ENCODE measurements around the gene SLC16A14.

SLC16A14 gene

DNA sequence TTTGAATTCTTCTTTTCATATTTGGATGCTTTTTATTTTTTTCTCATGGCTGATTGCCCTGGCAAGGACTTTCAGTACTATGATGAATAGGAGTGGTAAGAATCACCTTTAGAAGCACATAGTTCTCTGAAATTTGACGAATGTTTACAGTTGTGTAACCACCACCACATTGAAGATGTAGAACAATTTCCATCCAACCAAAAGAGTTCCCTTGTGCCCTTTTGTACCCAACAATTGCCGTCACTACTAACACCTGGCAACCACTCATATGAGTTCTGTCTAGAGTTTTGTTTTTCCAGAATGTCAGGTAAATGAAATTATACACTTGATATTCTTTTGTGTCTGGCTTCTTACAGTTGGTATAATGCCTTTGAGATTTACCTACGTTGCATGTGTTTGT, 28.7 kb upstream of the SLC16A14 start:
- Histone ChIP-seq H3K27ac (ENCODE audit: low read depth, low read length) (no peak overlapping the region), H4K20me1 (ENCODE audit: low read depth, low read length) (no peaks in the 10 kb centered on the region), H3K36me3 (ENCODE audit: low read length) (no peaks in the 10 kb centered on the region), H3K4me2 (ENCODE audit: low read depth, low read length, poor library complexity, severe bottlenecking) (no peak overlapping the region), H2AFZ (ENCODE audit: low read depth, low read length, severe bottlenecking) (no peak overlapping the region), H3K9me2 (replicated peaks; ENCODE audit: insufficient read depth, low read length) (no peaks in the 10 kb centered on the region), H3F3A (ENCODE audit: insufficient read depth) (no peaks in the 10 kb centered on the region), H3K79me2 (ENCODE audit: insufficient read depth, low read length) (no peaks in the 10 kb centered on the region), H3K9ac (ENCODE audit: low read length) (no peak overlapping the region), H3K4me3 (ENCODE audit: insufficient read depth, low read length, poor library complexity, severe bottlenecking) (no peak overlapping the region), H3K27me3 (ENCODE audit: low read length) (no peaks in the 10 kb centered on the region), H3K9me3 (ENCODE audit: insufficient read depth, low read length) (no peaks in the 10 kb centered on the region)
- no peak for TF ChIP-seq EZH2phosphoT487 (conservative IDR thresholded peaks at IDR 0.05; ENCODE audit: low read length)

DNA sequence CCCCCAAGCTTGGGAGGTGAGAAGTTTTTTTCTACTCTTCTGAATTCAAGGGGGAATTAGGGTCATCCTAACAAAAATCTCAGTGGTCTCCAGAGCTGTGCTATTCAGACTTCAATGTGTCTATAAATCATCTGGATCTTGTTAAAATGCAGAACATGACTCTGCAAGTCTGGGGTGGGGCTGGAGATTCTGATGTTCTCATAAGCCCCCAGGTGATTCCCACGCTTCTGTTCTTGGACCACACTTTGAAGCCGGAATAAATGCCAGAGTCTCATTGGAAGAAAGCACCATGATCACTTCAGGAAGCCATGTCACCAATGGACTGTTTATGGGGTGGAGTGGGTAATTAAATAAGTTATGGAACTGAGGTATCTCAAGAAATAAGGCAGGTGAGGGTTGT, 22.2 kb upstream of the SLC16A14 start:
- Histone ChIP-seq H3K9ac (ENCODE audit: low read length) (no peak overlapping the region), H3K4me3 (ENCODE audit: insufficient read depth, low read length, poor library complexity, severe bottlenecking) (no peak overlapping the region), H3F3A (ENCODE audit: insufficient read depth) (no peaks in the 10 kb centered on the region), H2AFZ (ENCODE audit: low read depth, low read length, severe bottlenecking) (no peak overlapping the region), H3K9me2 (replicated peaks; ENCODE audit: insufficient read depth, low read length) (no peaks in the 10 kb centered on the region), H3K36me3 (ENCODE audit: low read length) (no peaks in the 10 kb centered on the region), H3K27me3 (ENCODE audit: low read length) (no peaks in the 10 kb centered on the region), H3K9me3 (ENCODE audit: insufficient read depth, low read length) (no peaks in the 10 kb centered on the region), H4K20me1 (ENCODE audit: low read depth, low read length) (no peaks in the 10 kb centered on the region), H3K79me2 (ENCODE audit: insufficient read depth, low read length) (no peaks in the 10 kb centered on the region), H3K27ac (ENCODE audit: low read depth, low read length) (no peak overlapping the region), H3K4me2 (ENCODE audit: low read depth, low read length, poor library complexity, severe bottlenecking) (no peak overlapping the region)
- TF ChIP-seq CTCF (IDR thresholded peaks at IDR 0.05; ENCODE audit: insufficient read depth, low read length, poor library complexity, severe bottlenecking) (no peak), EZH2phosphoT487 (conservative IDR thresholded peaks at IDR 0.05; ENCODE audit: low read length) (no peak)

GRCh38 chr2:230085201-230085600, 16.5 kb upstream of the SLC16A14 start:
- TF ChIP-seq CTCF (IDR thresholded peaks at IDR 0.05; ENCODE audit: insufficient read depth, low read length, poor library complexity, severe bottlenecking) (no peak), EZH2phosphoT487 (conservative IDR thresholded peaks at IDR 0.05; ENCODE audit: low read length) (no peak)
- H3K9me3 ChIP-seq (ENCODE audit: insufficient read depth, low read length), result no peaks in the 10 kb centered on the region
- H4K20me1 ChIP-seq (ENCODE audit: low read depth, low read length), result no peaks in the 10 kb centered on the region
- H3F3A ChIP-seq (ENCODE audit: insufficient read depth), result no peaks in the 10 kb centered on the region
- H3K4me2 ChIP-seq (ENCODE audit: low read depth, low read length, poor library complexity, severe bottlenecking), result no peak overlapping the region
- H3K9ac ChIP-seq (ENCODE audit: low read length), result no peak overlapping the region
- H2AFZ ChIP-seq (ENCODE audit: low read depth, low read length, severe bottlenecking), result no peak overlapping the region
- H3K79me2 ChIP-seq (ENCODE audit: insufficient read depth, low read length), result no peaks in the 10 kb centered on the region
- no peaks in the 10 kb centered on the region for H3K36me3 ChIP-seq (ENCODE audit: low read length)
- H3K9me2 ChIP-seq (replicated peaks; ENCODE audit: insufficient read depth, low read length), result no peaks in the 10 kb centered on the region
- H3K4me3 ChIP-seq (ENCODE audit: insufficient read depth, low read length, poor library complexity, severe bottlenecking), result no peak overlapping the region
- no peaks in the 10 kb centered on the region for H3K27me3 ChIP-seq (ENCODE audit: low read length)
- H3K27ac ChIP-seq (ENCODE audit: low read depth, low read length), result no peak overlapping the region

DNA sequence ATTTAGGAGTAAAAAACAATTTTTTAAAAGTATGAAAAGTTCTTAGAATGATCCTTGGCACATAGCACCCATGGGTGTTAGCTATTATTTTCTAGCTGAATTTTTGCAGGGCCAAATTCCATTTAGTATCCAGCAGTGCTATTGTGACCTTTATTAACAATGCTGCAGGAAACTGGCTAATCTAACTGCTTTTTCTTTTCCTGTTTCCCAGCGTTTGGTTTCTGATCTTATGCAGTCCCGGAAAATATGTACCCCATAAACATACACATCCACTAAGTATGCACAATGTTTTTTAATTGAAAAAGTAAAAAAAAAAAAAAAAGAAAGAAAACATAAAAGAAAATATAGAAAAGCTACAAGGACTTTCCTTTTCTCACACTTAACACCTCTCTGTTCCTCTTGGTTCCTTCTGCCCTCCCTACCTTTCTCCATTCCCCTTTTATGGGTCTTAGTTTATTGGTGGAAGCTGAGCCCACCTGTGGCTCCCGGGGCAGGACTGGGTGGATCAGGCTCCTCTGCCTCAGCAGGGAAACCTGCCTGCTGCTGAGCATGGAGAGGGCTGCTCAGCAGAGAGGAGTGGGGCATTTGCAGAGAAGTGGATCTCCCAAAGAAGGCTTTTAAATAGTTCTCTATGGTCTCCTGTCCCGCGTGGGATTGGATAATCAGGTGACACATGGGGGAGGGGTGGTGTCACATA, 9.3 kb upstream of the SLC16A14 start:
- no peak overlapping the region for H2AFZ ChIP-seq (ENCODE audit: low read depth, low read length, severe bottlenecking)
- no peaks in the 10 kb centered on the region for H3K9me3 ChIP-seq (ENCODE audit: insufficient read depth, low read length)
- no peak overlapping the region for H3K27ac ChIP-seq (ENCODE audit: low read depth, low read length)
- H3K36me3 ChIP-seq (ENCODE audit: low read length), result no peaks in the 10 kb centered on the region
- H4K20me1 ChIP-seq (ENCODE audit: low read depth, low read length), result no peaks in the 10 kb centered on the region
- no peaks in the 10 kb centered on the region for H3F3A ChIP-seq (ENCODE audit: insufficient read depth)
- H3K9me2 ChIP-seq (replicated peaks; ENCODE audit: insufficient read depth, low read length), result no peaks in the 10 kb centered on the region
- TF ChIP-seq EZH2phosphoT487 (conservative IDR thresholded peaks at IDR 0.05; ENCODE audit: low read length), result no peak
- TF ChIP-seq CTCF (IDR thresholded peaks at IDR 0.05; ENCODE audit: insufficient read depth, low read length, poor library complexity, severe bottlenecking), result no peak
- no peak overlapping the region for H3K9ac ChIP-seq (ENCODE audit: low read length)
- no peaks in the 10 kb centered on the region for H3K27me3 ChIP-seq (ENCODE audit: low read length)
- no peaks in the 10 kb centered on the region for H3K79me2 ChIP-seq (ENCODE audit: insufficient read depth, low read length)
- no peak overlapping the region for H3K4me2 ChIP-seq (ENCODE audit: low read depth, low read length, poor library complexity, severe bottlenecking)
- no peak overlapping the region for H3K4me3 ChIP-seq (ENCODE audit: insufficient read depth, low read length, poor library complexity, severe bottlenecking)
